Gastrocnemius medialis (tissue), 4 donors: ENCODE results near the gene FCRL4. TPM values are rescaled to one million over a fixed set of nuclear protein-coding genes. Genes with fewer than 3 reads are reported as not detected.

Experiments
- ATAC-seq, 2 donors: fragments of 150-250 bp; one replicate each; pipeline ENCODE4 v1.9.1; 2016
- DNase-seq, 2 donors: peaks; one replicate each; pipeline ENCODE4 v3.0.0-alpha.2; 2019
- H3K27ac ChIP-seq, 4 donors: fragments of 200-600 bp; sonication (generic); 1 replicate in 1 of 4; 2 replicates in 3 of 4; pipeline ENCODE4 v1.5.1; 2016 to 2018; ENCODE audit warnings: mild to moderate bottlenecking in 2 of 4, moderate library complexity in 1 of 4
- H3K27me3 ChIP-seq, 3 donors: fragments of 200-600 bp; sonication (generic) in 2 of 3; 1 replicate in 1 of 3; 2 replicates in 2 of 3; pipeline versions ENCODE4 v1.5.1 to v1.6.0; 2016 to 2019; ENCODE audit warnings: mild to moderate bottlenecking in 1 of 3, moderate library complexity in 1 of 3
- H3K36me3 ChIP-seq, 2 donors: fragments of 200-600 bp; sonication (generic) in 1 of 2; one replicate each; pipeline ENCODE4 v1.5.1; 2017 to 2018
- H3K4me1 ChIP-seq, 2 donors: fragments of 200-600 bp; sonication (generic) in 1 of 2; one replicate each; pipeline ENCODE4 v1.5.1; 2016 to 2017; ENCODE audit warnings: mild to moderate bottlenecking in 2 of 2
- H3K4me3 ChIP-seq, 4 donors: fragments of 200-600 bp; sonication (generic) in 3 of 4; 1 replicate in 1 of 4; 2 replicates in 3 of 4; pipeline ENCODE4 v1.5.1; 2016 to 2019; ENCODE audit warnings: mild to moderate bottlenecking in 2 of 4
- H3K9me3 ChIP-seq, 3 donors: fragments of 200-600 bp; sonication (generic) in 2 of 3; 1 replicate in 1 of 3; 2 replicates in 2 of 3; pipeline ENCODE4 v1.5.1; 2016 to 2019
- CTCF ChIP-seq, 5 experiments: fragments of 450-650 bp in 3 of 5; fragments of 200-600 bp in 2 of 5; sonication (generic) in 2 of 5; IDR thresholded peaks in 4 of 5; conservative IDR thresholded peaks in 1 of 5; 1 replicate in 4 of 5; 2 replicates in 1 of 5; pipeline ENCODE4 v1.5.1; 2016 to 2019; ENCODE audit warnings: antibody characterized with exemption in 5 of 5, mild to moderate bottlenecking in 3 of 5, moderate library complexity in 3 of 5
- POLR2A ChIP-seq, 2 donors: fragments of 450-650 bp; IDR thresholded peaks; one replicate each; pipeline ENCODE4 v1.6.1; 2017; ENCODE audit warnings: antibody characterized with exemption in 2 of 2, mild to moderate bottlenecking in 2 of 2, moderate library complexity in 2 of 2
- in situ Hi-C, 4 donors: fragments of 200-750 bp; cut with MboI; loops; one replicate each; pipeline versions ENCODE4 v1.15.0 to v1.8.0; 2017; ENCODE audit warnings: low sequenced_read_pairs in 4 of 4
- intact Hi-C: fragments of 100-400 bp; cut with DNase I; formaldehyde crosslinking; loops from one replicate; pipeline ENCODE4 v1.15.1; 2023; ENCODE audit warnings: low total_unique reads
- total RNA-seq, 4 donors: library from RNA; depleted of rRNA; stranded (reverse); fragments of >200 nt; gene quantifications; one replicate each; pipeline versions ENCODE4 v1.1.0 to v1.2.3, GENCODE V29; 2016

The FCRL4 gene
- total RNA-seq, 4 donors from 2014 or later = not detected

GRCh38 chr1:157574836-157575235 is 23.0 kb downstream of the FCRL4 start:
- H3K4me3 ChIP-seq = no peak overlapping the region
- intact Hi-C loops (no loop called here), in situ Hi-C loops (loop anchor here in 1 of 4 donors (25.0 kb wide), 1 partner anchor 537 kb away; no protein-coding TSS in a partner anchor)
- H3K27me3 ChIP-seq = no peaks in the 10 kb centered on the region
- H3K9me3 ChIP-seq = no peaks in the 10 kb centered on the region
- ATAC-seq (no peak), DNase-seq (no peak)
- TF ChIP-seq CTCF (IDR thresholded peaks at IDR 0.05 in 4 of 5, conservative IDR thresholded peaks at IDR 0.05 in 1 of 5) = no peak
- TF ChIP-seq POLR2A (IDR thresholded peaks at IDR 0.05) = no peak
- no peaks in the 10 kb centered on the region for H3K4me1 ChIP-seq
- H3K36me3 ChIP-seq = no peaks in the 10 kb centered on the region
- H3K27ac ChIP-seq = no peak overlapping the region

GRCh38 chr1:157566484-157567300 is 31.2 kb downstream of the FCRL4 start:
- intact Hi-C loops (no loop called here), in situ Hi-C loops (no loop called here)
- Histone ChIP-seq H3K9me3 (no peaks in the 10 kb centered on the region), H3K36me3 (no peaks in the 10 kb centered on the region), H3K27me3 (no peaks in the 10 kb centered on the region), H3K4me1 (no peaks in the 10 kb centered on the region), H3K27ac (no peak overlapping the region), H3K4me3 (no peak overlapping the region)
- ATAC-seq = no peak
- no peak for DNase-seq
- TF ChIP-seq CTCF (IDR thresholded peaks at IDR 0.05 in 4 of 5, conservative IDR thresholded peaks at IDR 0.05 in 1 of 5) (no peak), POLR2A (IDR thresholded peaks at IDR 0.05) (no peak)

GRCh38 chr1:157562515-157562914 is 35.4 kb downstream of the FCRL4 start:
- Histone ChIP-seq H3K27ac (no peak overlapping the region), H3K36me3 (no peaks in the 10 kb centered on the region), H3K4me1 (no peaks in the 10 kb centered on the region), H3K27me3 (no peaks in the 10 kb centered on the region), H3K4me3 (no peak overlapping the region), H3K9me3 (no peaks in the 10 kb centered on the region)
- intact Hi-C loops = no loop called here
- in situ Hi-C loops = no loop called here
- no peak for ATAC-seq
- TF ChIP-seq CTCF (IDR thresholded peaks at IDR 0.05 in 4 of 5, conservative IDR thresholded peaks at IDR 0.05 in 1 of 5) (no peak), POLR2A (IDR thresholded peaks at IDR 0.05) (no peak)
- DNase-seq = no peak

- no peak for DNase-seq
- Histone ChIP-seq H3K9me3 (no peaks in the 10 kb centered on the region), H3K4me1 (no peaks in the 10 kb centered on the region), H3K27ac (no peak overlapping the region), H3K27me3 (no peaks in the 10 kb centered on the region), H3K36me3 (no peaks in the 10 kb centered on the region), H3K4me3 (no peak overlapping the region)
- in situ Hi-C loops (no loop called here), intact Hi-C loops (no loop called here)
- TF ChIP-seq CTCF (IDR thresholded peaks at IDR 0.05 in 4 of 5, conservative IDR thresholded peaks at IDR 0.05 in 1 of 5) (no peak), POLR2A (IDR thresholded peaks at IDR 0.05) (no peak)
- ATAC-seq = no peak
Measured at GRCh38 chr1:157558119-157558518, 39.8 kb downstream of the FCRL4 start.
